GM23248 (cell line): ENCODE results near the gene BCKDHB.

Experiments
- EZH2 ChIP-seq: fragments of 200-600 bp; sonication (generic); IDR thresholded peaks from 2 replicates; pipeline ENCODE4 v1.6.1; 2018; ENCODE audit warnings: antibody characterized with exemption, mild to moderate bottlenecking; ENCODE audit not compliant: insufficient read depth, poor library complexity, severe bottlenecking
- EZH2phosphoT487 ChIP-seq: fragments of 200-600 bp; sonication (generic); IDR thresholded peaks from 2 replicates; pipeline ENCODE4 v1.6.1; 2018; ENCODE audit warnings: antibody characterized with exemption, moderate library complexity, mild to moderate bottlenecking, low read depth; ENCODE audit not compliant: insufficient read depth

DNA sequence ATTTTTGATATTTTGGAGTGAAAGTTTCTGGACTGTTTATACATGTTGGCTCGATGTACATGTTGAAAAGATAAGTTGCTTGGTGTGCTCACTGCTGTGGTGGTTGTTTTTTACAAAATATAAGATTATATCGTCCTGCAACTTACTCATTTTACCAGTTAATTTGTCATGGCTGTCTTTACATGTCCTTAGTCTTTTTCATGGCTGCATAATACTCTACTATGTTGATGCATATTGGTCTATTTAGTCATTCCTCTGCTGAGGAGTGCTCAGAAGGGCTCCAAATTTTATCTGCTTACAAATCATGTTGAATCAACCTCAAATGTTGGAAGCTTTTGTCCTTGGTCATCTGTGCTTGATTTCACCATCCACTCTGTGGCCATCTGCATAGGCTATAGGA is 164.6 kb downstream of the BCKDHB start:
- TF ChIP-seq EZH2 (no peak), EZH2phosphoT487 (no peak)
